HL-60 (cell line): ENCODE measurements around the gene IMMP2L.

Experiments
- DNase-seq, 2 experiments: peaks; one replicate each; pipeline ENCODE4 v3.0.0-alpha.2; 2010 to 2020; ENCODE audit warnings: low read depth in 1 of 2, low spot score in 1 of 2
- H3K27ac ChIP-seq: fragments of 250-450 bp; sonication (Bioruptor Pico); replicated peaks from 2 replicates; pipeline ENCODE4 v1.5.1; 2020; ENCODE audit warnings: mild to moderate bottlenecking, moderate library complexity
- H3K27me3 ChIP-seq: fragments of 250-450 bp; sonication (Bioruptor Pico); 2 replicates; pipeline ENCODE4 v1.5.1; 2021; ENCODE audit warnings: mild to moderate bottlenecking, moderate library complexity; ENCODE audit not compliant: insufficient read depth, poor library complexity, severe bottlenecking
- H3K4me3 ChIP-seq: replicated peaks from 2 replicates; pipeline ENCODE4 v1.5.1; 2011; ENCODE audit warnings: mild to moderate bottlenecking, control low read depth, low read length; ENCODE audit not compliant: insufficient read depth
- CTCF ChIP-seq: IDR thresholded peaks from one replicate; pipeline ENCODE4 v1.5.1; 2011; ENCODE audit warnings: low read length, control low read depth, inconsistent platforms; ENCODE audit not compliant: insufficient read depth
- GABPA ChIP-seq: IDR thresholded peaks from 2 replicates; pipeline ENCODE4 v1.6.1; 2012; ENCODE audit warnings: low read depth
- POLR2AphosphoS5 ChIP-seq: IDR thresholded peaks from 2 replicates; pipeline ENCODE4 v1.6.1; 2012; ENCODE audit warnings: low read depth
- REST ChIP-seq: IDR thresholded peaks from 2 replicates; pipeline ENCODE4 v1.6.1; 2012; ENCODE audit warnings: low read depth; ENCODE audit not compliant: insufficient replicate concordance
- SPI1 ChIP-seq: IDR thresholded peaks from 2 replicates; pipeline ENCODE4 v1.6.1; 2012; ENCODE audit warnings: low read depth, mild to moderate bottlenecking, borderline replicate concordance

IMMP2L gene

GRCh38 chr7:111140091-111140865 is 422.0 kb downstream of the IMMP2L start:
- Histone ChIP-seq H3K4me3 (no peak overlapping the region), H3K27ac (no peak overlapping the region), H3K27me3 (no peaks in the 10 kb centered on the region)
- no peak for TF ChIP-seq POLR2AphosphoS5
- TF ChIP-seq CTCF, result no peak
- TF ChIP-seq REST, result no peak
- TF ChIP-seq GABPA, result no peak
- no peak for TF ChIP-seq SPI1
- DNase-seq, result no peak

GRCh38 chr7:111138586-111138985 is 423.7 kb downstream of the IMMP2L start:
- H3K27me3 ChIP-seq, result no peaks in the 10 kb centered on the region
- H3K4me3 ChIP-seq, result no peak overlapping the region
- no peak for TF ChIP-seq REST
- TF ChIP-seq POLR2AphosphoS5, result no peak
- TF ChIP-seq GABPA, result no peak
- H3K27ac ChIP-seq, result no peak overlapping the region
- DNase-seq, result no peak

- TF ChIP-seq REST, result no peak
- no peak overlapping the region for H3K4me3 ChIP-seq
Measured at GRCh38 chr7:111138193-111138569, 424.1 kb downstream of the IMMP2L start.

GRCh38 chr7:111137296-111138192 is 424.7 kb downstream of the IMMP2L start:
- TF ChIP-seq SPI1, result no peak
- no peak for TF ChIP-seq GABPA
- TF ChIP-seq REST, result no peak
- no peak for TF ChIP-seq CTCF
- TF ChIP-seq POLR2AphosphoS5, result no peak
- Histone ChIP-seq H3K4me3 (no peak overlapping the region), H3K27me3 (no peaks in the 10 kb centered on the region), H3K27ac (no peak overlapping the region)
- no peak for DNase-seq

More at GRCh38 chr7:111138193-111138569, 424.1 kb downstream of the IMMP2L start:
- Histone ChIP-seq H3K27ac (no peak overlapping the region), H3K27me3 (no peaks in the 10 kb centered on the region)
- peak in 1 of 2 experiments; percentile 5 for DNase-seq
